Bronchial epithelial cell (primary cell): Measurements from ENCODE around the gene LRRC27. TPM values are rescaled to one million over a fixed set of nuclear protein-coding genes. Genes with fewer than 3 reads are reported as not detected.

Source experiments
- DNase-seq: peaks from one replicate; pipeline ENCODE4 v3.0.0-alpha.2; 2010; ENCODE audit warnings: low read depth
- FAIRE-seq: peaks from 2 replicates; lab custom pipeline; 2011; peaks lifted over from hg19 to GRCh38; lab: Jason Lieb, UNC
- H3K27me3 ChIP-seq: 2 replicates; pipeline ENCODE4 v1.5.1; 2011; ENCODE audit warnings: low read length; ENCODE audit not compliant: control insufficient read depth, insufficient read depth
- H3K36me3 ChIP-seq: 2 replicates; pipeline ENCODE4 v1.5.1; 2011; ENCODE audit warnings: low read length; ENCODE audit not compliant: control insufficient read depth, insufficient read depth
- H3K4me3 ChIP-seq: 2 replicates; pipeline ENCODE4 v1.5.1; 2011; ENCODE audit warnings: mild to moderate bottlenecking, low read depth, low read length, control low read depth
- total RNA-seq: library from RNA; depleted of rRNA; stranded (reverse); fragments of >200 nt; gene quantifications from 2 replicates; pipeline ENCODE4 v1.2.1, GENCODE V29; 2014
- TF ChIP-seq, protein P1 (sequence below): IDR thresholded peaks from 2 replicates; pipeline ENCODE4 v1.5.1; 2011; ENCODE audit warnings: mild to moderate bottlenecking, moderate library complexity, low read length, control low read depth, inconsistent platforms; ENCODE audit not compliant: insufficient read depth, severe bottlenecking

Gene LRRC27
- total RNA-seq, 1 donor from 2014 or later, result 4.7 TPM

DNA sequence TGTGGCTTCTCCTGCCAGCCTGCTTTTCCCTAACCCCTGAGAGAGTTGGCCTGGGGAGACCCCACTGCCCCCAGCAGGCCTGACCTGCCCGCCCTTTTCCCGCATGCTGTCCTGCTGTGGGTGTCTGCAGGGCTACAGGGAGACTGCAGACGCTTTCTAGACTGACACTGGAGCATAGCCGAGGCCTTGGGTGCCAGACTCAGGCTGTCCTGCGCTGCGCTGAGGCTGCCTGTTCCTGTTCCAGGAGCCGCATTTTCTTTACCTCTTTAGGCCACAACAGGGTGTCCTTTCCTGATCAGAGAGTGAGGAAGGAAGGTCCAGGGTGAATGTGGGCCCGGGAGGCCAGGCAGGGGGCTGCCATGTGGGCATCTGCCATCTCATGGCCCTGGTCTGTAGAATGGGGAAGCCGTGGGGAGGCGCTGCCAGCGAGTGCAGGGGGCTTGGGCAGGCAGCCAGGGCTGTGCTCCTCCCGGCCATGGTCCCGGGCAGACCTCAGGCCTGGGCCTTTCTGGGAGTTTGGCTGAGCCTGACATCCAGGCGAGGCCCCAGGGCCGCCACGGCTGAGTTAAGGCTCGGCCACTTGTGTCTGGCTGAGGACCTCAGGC is 68.7 kb downstream of the LRRC27 start:
- TF ChIP-seq, protein P1, sequence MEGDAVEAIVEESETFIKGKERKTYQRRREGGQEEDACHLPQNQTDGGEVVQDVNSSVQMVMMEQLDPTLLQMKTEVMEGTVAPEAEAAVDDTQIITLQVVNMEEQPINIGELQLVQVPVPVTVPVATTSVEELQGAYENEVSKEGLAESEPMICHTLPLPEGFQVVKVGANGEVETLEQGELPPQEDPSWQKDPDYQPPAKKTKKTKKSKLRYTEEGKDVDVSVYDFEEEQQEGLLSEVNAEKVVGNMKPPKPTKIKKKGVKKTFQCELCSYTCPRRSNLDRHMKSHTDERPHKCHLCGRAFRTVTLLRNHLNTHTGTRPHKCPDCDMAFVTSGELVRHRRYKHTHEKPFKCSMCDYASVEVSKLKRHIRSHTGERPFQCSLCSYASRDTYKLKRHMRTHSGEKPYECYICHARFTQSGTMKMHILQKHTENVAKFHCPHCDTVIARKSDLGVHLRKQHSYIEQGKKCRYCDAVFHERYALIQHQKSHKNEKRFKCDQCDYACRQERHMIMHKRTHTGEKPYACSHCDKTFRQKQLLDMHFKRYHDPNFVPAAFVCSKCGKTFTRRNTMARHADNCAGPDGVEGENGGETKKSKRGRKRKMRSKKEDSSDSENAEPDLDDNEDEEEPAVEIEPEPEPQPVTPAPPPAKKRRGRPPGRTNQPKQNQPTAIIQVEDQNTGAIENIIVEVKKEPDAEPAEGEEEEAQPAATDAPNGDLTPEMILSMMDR, result no peak
- peaks cover 9% of the 10 kb centered on the region for H3K36me3 ChIP-seq
- H3K27me3 ChIP-seq, result no peaks in the 10 kb centered on the region
- no peak overlapping the region for H3K4me3 ChIP-seq
- no peak for FAIRE-seq
- no peak for DNase-seq

GRCh38 chr10:132401401-132402118 is 69.6 kb downstream of the LRRC27 start:
- Histone ChIP-seq H3K4me3 (no peak overlapping the region), H3K27me3 (no peaks in the 10 kb centered on the region), H3K36me3 (peaks cover 14% of the 10 kb centered on the region)
- DNase-seq (no peak), FAIRE-seq (no peak)
- TF ChIP-seq, protein P1, result no peak

GRCh38 chr10:132402781-132403241 is 70.8 kb downstream of the LRRC27 start:
- no peak overlapping the region for H3K4me3 ChIP-seq
- TF ChIP-seq, protein P1, result no peak
- DNase-seq (no peak), FAIRE-seq (no peak)
- peaks cover 17% of the 10 kb centered on the region for H3K36me3 ChIP-seq
- no peaks in the 10 kb centered on the region for H3K27me3 ChIP-seq

- TF ChIP-seq, protein P1, result no peak
- Histone ChIP-seq H3K27me3 (no peaks in the 10 kb centered on the region), H3K4me3 (no peak overlapping the region), H3K36me3 (peaks cover 17% of the 10 kb centered on the region)
- no peak for DNase-seq
- no peak for FAIRE-seq
Observed at GRCh38 chr10:132403511-132404168, 71.6 kb downstream of the LRRC27 start.

- Histone ChIP-seq H3K36me3 (peaks cover 17% of the 10 kb centered on the region), H3K4me3 (no peak overlapping the region), H3K27me3 (no peaks in the 10 kb centered on the region)
- FAIRE-seq (no peak), DNase-seq (no peak)
- TF ChIP-seq, protein P1, result no peak
Observed at GRCh38 chr10:132404169-132404880, 72.3 kb downstream of the LRRC27 start.
